Neural cell (in vitro differentiated cells): ENCODE measurements around the gene SPDYE5.

Source experiments
- EP300 ChIP-seq: fragments of 450-650 bp; conservative IDR thresholded peaks from 2 replicates; pipeline ENCODE4 v1.6.1; 2014; ENCODE audit warnings: antibody characterized with exemption, mild to moderate bottlenecking, moderate library complexity; ENCODE audit not compliant: poor library complexity, severe bottlenecking
- EZH2 ChIP-seq: fragments of 200-600, 300-800 bp; shearing (Covaris generic), sonication (generic); IDR thresholded peaks from 2 replicates; pipeline ENCODE4 v1.6.1; 2014; ENCODE audit warnings: antibody characterized with exemption, low read length, borderline replicate concordance, mild to moderate bottlenecking; ENCODE audit not compliant: insufficient read depth, poor library complexity, severe bottlenecking
- MXI1 ChIP-seq: fragments of 450-650 bp; conservative IDR thresholded peaks from 2 replicates; pipeline ENCODE4 v1.6.1; 2014; ENCODE audit warnings: antibody characterized with exemption, mild to moderate bottlenecking; ENCODE audit not compliant: poor library complexity, severe bottlenecking
- POLR2AphosphoS5 ChIP-seq: IDR thresholded peaks from 2 replicates; pipeline ENCODE4 v1.6.1; 2012
- RAD21 ChIP-seq: fragments of 450-650 bp; conservative IDR thresholded peaks from 2 replicates; pipeline ENCODE4 v1.6.1; 2014; ENCODE audit warnings: antibody characterized with exemption, mild to moderate bottlenecking, moderate library complexity
- SMC3 ChIP-seq: fragments of 450-650 bp; conservative IDR thresholded peaks from 2 replicates; pipeline ENCODE4 v1.6.1; 2014; ENCODE audit warnings: antibody characterized with exemption, mild to moderate bottlenecking, moderate library complexity; ENCODE audit not compliant: poor library complexity
- TAF1 ChIP-seq: IDR thresholded peaks from 2 replicates; pipeline ENCODE4 v1.6.1; 2012; ENCODE audit warnings: low read depth
- TF ChIP-seq, protein P1 (sequence below): fragments of 450-650 bp; IDR thresholded peaks from 2 replicates; pipeline ENCODE4 v1.5.1; 2014; ENCODE audit warnings: antibody characterized with exemption, mild to moderate bottlenecking, moderate library complexity; ENCODE audit not compliant: poor library complexity, severe bottlenecking
- TF ChIP-seq, protein P2 (sequence below): IDR thresholded peaks from 2 replicates; pipeline ENCODE4 v1.6.1; 2012; ENCODE audit warnings: borderline replicate concordance

DNA sequence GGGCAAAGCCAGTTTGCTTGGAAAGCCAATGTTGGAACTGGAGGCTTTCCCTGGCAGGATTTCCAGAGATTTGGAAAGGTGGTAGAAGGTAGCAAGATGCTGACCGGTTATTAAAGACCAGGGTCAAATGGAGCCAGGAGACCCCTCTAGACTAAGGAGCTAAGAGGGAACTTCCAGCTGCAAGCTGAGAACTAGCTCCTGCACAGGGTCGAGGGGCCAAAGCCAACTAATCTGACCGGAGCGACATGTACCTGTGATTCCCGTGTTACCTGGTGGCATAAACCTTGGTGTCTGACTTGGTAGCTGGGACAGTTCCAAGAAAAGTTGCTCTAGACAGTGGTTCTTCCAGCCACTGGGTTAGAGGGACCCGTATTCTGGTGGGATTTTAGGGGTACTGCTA, 41.8 kb downstream of the SPDYE5 start:
- TF ChIP-seq, protein P1, sequence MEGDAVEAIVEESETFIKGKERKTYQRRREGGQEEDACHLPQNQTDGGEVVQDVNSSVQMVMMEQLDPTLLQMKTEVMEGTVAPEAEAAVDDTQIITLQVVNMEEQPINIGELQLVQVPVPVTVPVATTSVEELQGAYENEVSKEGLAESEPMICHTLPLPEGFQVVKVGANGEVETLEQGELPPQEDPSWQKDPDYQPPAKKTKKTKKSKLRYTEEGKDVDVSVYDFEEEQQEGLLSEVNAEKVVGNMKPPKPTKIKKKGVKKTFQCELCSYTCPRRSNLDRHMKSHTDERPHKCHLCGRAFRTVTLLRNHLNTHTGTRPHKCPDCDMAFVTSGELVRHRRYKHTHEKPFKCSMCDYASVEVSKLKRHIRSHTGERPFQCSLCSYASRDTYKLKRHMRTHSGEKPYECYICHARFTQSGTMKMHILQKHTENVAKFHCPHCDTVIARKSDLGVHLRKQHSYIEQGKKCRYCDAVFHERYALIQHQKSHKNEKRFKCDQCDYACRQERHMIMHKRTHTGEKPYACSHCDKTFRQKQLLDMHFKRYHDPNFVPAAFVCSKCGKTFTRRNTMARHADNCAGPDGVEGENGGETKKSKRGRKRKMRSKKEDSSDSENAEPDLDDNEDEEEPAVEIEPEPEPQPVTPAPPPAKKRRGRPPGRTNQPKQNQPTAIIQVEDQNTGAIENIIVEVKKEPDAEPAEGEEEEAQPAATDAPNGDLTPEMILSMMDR, result no peak
- TF ChIP-seq RAD21 (no peak), SMC3 (no peak), POLR2AphosphoS5 (no peak), EZH2 (no peak), TAF1 (no peak), EP300 (no peak), MXI1 (no peak)
- TF ChIP-seq, protein P2, sequence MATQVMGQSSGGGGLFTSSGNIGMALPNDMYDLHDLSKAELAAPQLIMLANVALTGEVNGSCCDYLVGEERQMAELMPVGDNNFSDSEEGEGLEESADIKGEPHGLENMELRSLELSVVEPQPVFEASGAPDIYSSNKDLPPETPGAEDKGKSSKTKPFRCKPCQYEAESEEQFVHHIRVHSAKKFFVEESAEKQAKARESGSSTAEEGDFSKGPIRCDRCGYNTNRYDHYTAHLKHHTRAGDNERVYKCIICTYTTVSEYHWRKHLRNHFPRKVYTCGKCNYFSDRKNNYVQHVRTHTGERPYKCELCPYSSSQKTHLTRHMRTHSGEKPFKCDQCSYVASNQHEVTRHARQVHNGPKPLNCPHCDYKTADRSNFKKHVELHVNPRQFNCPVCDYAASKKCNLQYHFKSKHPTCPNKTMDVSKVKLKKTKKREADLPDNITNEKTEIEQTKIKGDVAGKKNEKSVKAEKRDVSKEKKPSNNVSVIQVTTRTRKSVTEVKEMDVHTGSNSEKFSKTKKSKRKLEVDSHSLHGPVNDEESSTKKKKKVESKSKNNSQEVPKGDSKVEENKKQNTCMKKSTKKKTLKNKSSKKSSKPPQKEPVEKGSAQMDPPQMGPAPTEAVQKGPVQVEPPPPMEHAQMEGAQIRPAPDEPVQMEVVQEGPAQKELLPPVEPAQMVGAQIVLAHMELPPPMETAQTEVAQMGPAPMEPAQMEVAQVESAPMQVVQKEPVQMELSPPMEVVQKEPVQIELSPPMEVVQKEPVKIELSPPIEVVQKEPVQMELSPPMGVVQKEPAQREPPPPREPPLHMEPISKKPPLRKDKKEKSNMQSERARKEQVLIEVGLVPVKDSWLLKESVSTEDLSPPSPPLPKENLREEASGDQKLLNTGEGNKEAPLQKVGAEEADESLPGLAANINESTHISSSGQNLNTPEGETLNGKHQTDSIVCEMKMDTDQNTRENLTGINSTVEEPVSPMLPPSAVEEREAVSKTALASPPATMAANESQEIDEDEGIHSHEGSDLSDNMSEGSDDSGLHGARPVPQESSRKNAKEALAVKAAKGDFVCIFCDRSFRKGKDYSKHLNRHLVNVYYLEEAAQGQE, result no peak
